Lung microvascular endothelial cell (primary cell): ENCODE measurements around the gene NF2. TPM values are rescaled to one million over a fixed set of nuclear protein-coding genes. Genes with fewer than 3 reads are reported as not detected.

ENCODE experiments used
- DNase-seq, 2 donors: peaks; one replicate each; pipeline versions ENCODE4 v3.0.0 to v3.0.0-alpha.2; 2010; ENCODE audit warnings: low read depth in 2 of 2
- total RNA-seq: library from RNA; depleted of rRNA; stranded (reverse); fragments of >200 nt; gene quantifications from 2 replicates; pipeline ENCODE4 v1.2.1, GENCODE V29; 2014

The NF2 gene
- total RNA-seq, 1 donor from 2014 or later: 43.3 TPM

DNA sequence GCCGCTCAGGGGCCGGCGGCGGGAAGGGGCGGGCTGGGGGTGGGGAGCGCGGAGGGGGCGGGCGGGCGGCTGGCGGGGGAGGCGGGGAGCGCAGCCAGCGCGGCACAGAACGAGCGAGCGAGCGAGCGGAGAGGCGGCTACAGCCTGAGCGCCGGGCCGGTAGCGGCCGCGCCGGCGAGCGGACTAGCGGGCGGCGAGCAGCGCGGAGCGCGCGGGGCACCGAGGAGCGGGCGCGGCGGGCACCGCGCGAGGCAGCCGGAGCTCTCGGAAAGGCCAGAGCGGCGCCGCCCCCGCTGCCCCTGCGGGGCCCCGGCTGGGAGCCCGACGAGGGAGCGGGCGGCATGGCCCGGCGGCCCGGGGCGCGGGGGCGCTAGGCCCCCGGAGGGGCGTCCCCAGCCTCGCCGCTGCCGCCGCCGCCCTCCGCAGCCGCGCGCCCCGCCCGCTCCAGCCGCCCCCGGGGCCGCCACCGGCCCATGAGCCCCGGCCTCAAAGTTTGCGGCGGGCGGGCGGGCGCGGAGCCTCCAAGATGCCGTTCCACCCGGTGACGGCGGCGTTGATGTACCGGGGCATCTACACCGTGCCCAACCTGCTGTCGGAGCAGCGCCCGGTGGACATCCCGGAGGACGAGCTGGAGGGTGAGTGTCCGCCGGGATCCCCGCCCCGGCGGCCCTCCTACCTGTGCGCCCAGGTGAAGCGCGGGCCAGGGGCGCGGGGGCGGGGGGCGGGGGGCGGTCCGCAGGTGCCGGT, 116.6 kb downstream of the NF2 start, which contains the start of gene CABP7:
CABP7 (plus strand) TSS at position 105 of the 747 bp plus-strand sequence; CDS start at position 527, 422 bp downstream.
- DNase-seq: peak in 1 of 2 donors; percentile 10

DNA sequence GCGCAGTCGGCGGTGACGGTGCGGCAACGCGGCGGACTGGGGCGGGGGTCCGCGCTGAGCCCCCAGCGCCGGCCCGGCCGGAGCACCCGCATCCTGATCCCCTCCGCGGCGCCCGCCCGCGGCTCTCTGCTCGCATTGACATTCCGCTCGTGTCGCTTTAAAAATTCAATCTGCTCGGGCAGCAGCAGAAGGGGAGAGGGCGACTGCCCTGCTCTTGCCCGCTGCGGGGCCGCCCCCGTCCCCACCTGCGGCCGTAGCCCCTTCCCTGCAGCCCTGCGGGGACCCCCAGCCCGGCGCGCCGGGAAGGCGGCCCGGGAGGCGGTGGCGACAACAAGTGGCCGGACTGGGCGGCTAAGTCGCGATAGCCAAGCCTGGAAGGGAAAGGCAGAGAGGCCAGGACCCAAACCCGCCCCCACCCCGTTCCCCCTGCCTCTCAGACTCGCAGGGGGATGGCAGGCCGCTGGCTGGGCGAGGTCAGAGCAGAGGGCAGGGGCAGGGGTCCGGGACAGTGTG, 117.4 kb downstream of the NF2 start:
- DNase-seq: no peak

DNA sequence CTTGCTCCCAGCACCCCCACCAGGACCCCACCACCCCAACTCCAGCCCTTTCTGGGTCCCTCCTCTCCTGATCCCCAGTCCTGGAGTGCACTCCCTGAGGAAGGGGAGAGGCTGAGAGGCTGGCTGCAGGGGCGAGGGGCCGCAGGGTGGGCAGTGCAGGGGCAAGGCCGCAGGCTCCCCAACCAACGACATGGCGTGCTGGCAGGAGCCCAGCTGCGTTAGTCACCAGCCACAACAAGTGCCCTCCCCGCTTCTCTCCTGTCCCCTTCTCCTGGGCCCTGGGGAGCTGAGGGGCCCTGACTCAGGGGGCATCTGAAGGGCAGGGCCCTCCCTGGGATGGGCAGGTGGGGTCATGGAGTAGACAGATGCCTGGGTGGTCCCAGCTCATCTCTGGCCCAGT, 118.7 kb downstream of the NF2 start:
- no peak for DNase-seq

DNA sequence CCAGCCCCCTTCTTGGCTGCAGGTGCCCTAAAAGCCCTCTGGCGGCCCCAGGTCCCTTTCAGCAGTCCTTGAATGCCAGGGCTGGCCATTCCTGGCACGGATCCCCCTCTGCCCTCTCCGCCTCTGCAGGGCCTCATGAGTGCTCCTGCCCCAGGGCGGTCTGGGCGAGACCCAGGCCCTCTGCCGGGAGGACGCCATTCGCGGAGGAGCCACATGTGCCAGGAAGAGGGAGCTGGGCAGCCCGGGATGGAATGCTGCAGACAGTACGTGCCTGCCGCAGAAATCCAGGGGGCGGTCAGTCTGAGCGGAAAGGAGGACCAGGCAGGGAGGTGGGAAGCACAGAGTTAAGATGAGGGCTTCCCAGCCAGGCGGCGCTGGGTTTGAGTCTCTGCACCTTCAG, 119.2 kb downstream of the NF2 start:
- no peak for DNase-seq

DNA sequence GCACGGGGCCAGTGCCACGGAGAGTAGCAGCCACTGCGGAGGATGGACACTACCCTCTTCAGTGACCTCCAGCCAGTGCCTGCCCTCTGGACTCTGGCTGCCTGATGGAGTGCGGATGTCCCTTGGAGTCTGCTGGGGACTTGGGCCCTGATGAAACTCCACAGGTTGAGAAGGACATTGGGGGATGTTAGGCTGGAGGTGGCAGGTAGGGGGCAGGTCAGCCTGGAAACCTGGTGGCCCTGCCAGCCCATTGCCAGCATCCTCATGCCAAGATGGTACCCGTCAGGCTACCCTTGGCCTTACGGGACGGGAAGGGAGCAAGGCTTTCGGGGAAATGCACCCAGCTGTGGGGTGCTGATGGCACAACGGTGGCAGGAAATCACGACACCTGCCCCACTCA, 120.3 kb downstream of the NF2 start:
- no peak for DNase-seq

DNA sequence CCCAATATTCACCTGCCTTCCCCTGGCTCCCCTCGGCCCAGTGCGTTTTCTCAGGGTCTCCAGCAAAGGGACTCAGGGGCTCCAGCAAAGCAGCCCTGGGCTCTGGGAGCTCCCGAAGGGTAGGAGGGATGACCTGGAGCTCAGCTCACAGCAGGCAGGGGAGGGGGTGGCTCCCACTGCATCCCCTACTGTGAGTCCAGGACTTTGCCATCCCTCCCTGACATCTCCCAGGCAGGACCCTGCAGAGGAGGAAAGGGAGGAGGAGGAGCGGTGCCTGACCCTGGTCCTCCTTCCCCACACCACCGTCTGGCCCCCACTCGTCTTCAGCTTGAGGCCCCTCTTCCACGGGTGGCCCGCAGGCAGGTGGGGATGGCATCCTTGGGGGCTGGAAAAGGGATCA, 121.4 kb downstream of the NF2 start:
- DNase-seq: no peak

DNA sequence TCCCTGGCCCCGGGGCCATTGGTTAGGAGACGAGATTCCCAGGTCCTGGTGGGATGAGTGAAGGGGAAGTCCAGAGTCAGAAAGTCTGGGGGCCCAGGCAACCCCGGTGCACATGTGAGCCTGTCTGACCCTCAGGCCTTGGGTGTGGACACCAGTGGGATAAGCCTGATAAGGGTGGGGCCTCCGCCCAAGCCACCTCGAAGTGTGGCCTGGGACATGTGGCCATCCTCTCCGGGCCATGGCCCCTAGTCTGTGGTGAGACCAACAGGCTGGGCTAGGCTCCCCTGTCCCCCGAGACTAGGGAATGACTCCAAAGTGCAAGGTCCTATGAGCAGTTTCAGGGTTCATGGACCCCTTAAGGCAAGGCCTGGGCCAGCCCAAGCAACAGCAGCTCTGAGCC, 122.7 kb downstream of the NF2 start:
- DNase-seq: no peak

DNA sequence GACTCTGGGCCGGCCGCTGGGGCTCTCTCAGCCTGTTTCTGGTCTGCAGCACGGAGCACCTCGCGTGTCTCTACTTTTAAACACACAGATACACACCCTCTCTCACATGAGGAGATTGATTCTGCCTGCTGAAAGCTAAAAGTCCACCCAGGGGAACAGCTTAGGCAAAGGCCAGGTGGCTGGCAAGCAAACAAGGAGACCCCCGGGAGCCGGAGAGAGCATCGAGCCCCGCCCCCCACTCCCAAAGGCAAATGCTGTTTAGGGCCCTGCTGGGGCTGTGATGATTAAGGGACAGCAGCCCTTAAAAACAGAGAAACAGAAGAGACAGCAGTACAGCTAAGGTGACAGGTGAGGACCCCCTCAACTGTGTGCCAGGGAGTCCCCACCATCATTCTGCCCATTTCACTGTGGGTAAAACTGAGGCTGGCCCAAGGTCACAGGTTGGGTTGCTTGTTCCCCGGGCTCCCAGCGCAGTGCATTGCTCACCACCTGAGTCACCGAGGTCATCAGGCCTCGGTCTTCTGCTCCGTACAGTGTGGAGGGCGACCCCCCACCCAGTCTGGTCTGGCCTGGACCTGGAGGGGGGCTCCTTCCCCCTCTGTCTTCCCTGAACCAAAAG, 123.2 kb downstream of the NF2 start:
- no peak for DNase-seq

DNA sequence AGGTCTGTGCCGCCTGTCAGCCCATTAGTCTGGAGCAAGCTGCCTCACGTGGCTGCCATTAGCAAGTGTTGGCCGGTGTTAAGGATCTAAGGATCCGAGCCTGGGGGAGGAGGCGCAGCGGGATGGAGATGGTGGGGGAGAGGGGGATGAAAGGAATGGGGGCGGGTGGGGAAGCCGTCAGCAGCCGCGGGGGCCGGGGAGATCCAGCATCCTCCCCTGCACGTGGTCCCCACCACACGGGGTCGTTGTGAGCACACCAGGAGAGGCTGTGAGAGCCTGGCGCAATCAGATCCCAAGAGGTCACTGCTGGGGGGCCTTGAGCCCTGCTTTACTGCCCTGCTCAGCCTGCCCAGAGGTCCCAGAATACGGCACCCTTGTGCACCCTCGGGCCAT, 123.7 kb downstream of the NF2 start:
- peak; percentile 33 to 60 for DNase-seq

DNA sequence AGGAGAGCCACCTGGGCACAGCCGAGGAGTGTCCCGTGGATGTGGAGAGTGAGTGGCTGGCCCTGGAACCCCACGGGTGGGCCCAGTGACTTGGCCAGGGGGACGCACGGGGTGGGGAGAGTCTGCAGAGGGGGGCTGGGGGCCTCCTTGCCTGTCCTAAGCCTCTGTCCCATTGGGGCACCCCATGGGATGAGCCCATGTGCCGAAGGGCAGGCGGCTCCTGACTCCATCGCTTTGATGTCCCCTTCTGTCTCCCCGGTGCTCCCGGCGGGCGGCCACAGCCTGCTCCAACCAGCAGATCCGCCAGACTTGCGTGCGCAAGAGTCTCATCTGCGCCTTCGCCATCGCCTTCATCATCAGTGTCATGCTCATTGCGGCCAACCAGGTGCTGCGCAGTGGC, 125.7 kb downstream of the NF2 start:
- DNase-seq: no peak

DNA sequence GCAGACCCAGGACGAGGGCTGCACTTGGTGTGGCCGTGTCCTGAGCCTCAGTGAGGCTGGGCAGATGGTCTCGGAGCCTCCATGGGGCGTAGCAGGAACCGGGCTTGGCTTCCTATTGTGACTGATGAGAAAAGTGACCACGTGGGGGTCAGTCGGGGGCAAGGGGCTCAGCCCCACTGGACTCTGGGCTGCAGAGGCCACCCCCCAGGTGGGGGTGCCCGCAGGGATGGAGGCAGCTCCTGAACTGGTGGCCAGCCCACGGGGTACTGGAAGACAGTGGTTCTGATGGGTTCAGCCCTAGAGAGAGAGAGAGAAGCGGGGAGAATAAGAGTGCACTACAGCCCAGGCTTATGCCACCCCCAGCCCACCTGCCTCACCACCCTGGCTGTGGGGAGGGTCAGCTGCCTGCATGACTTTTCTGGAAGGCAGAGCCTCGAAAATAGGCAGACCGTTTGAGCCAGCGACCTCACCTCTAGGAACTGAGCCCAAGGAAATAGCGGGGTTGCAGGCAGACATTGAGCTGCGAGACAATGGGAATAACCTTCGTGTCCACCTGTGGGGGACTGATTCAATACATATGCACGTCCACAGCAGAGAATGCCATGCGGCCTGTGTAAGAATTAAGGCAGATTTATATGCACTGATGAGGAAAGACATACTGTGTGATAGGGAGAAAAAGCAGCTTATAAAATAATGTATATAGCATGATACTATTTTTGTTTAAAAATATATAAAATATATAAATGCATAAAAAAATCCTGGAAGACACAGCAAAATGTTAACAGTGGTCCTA, 127.8 kb downstream of the NF2 start:
- DNase-seq: no peak

DNA sequence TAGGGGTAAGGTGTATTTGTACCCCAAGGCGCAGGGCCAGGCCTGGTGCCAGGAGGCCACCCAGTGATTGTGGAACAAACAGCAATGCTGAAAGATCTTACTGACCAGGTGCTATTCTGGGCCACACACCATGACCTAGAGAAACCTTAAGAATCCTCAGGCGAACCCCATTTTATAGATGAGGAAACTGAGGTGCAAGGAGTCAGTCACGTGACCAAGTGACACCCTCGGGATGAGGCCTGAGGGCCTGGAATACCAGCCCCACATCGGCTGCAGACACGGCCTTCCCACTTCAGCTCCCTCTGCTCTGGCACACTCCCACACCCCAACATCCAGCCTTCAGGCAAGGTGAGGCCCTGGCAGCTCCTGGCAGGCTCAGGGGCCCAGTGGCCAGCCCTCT, 129.4 kb downstream of the NF2 start:
- no peak for DNase-seq

DNA sequence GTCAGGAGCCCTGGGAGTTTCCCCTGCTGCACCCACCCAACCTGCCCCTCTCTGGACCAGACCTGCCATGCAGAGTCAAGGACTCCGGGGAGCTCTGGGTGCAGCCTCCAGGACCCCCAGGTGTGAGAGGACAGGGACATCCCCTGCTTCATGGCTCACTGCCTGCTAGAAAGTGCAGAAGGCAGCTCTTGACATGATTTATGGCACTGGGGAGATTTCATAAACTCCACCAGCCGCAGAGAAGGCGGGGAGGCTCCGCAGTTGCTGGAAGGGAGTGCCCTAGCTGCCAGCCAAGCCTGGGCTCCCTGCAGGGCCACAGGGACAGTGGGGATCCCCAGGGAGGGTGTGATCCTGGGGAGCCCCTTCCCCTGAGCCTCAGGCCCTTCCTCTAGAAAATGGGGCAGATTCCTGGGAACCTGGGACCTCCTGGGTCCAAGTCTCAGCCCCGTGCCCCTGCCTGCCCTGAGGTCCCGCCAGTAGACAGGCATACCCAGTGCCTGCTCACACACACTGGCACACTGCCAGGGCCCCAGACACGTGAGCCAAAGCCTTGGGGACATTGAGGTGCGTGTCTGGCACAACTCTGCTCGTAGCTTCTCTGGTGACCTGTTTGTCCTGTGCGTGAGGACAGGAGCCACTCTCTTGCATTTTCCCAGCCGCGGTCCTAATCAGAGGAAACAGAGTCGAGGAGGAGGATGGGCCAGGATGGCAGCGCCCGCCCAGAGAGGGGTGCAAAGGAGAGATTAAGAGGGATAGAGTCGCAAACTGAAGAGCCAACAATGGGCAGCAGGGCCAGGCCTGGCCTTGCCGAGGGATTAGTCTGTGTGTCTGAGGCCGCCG, 130.1 kb downstream of the NF2 start:
- no peak for DNase-seq

DNA sequence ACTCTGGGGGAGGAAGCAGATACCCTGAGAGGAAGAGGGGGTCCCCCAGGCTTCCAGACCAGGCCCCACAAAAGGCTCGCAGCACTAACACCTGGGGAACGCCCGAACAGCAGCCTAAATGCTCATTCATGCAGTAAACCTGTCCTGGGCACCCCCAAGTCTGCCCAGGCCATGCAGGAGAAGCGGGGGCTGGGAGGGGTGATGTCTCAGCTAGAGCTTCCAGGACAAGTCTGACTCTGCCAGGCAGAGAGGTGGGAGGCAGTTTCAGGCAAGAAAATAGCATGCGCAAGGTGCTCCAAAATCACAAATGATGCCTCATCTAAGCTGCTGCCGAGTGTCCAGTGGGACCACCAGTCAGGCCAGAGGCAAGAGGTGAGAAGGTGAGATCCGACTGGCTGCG, 131.0 kb downstream of the NF2 start:
- no peak for DNase-seq

DNA sequence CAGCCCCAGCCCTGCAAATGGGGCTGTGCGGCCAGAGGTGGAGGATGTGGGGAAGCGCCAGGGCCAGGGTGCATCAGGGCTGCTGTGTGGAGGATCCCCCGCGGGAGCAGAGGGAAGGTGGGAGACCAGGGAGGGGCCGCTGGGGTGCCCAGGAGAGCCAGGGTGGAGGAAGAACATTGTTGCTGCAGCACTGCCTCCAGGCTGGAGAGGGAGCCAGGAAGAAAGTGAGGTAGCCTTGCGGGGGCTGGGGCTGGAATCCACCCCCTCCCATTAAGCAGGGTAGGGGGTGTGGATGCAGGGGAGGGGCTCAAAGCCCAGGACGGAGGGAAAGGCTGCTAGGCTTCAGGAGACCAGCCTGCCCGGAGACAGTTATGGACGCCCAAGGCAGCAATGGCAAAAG, 131.4 kb downstream of the NF2 start:
- no peak for DNase-seq

DNA sequence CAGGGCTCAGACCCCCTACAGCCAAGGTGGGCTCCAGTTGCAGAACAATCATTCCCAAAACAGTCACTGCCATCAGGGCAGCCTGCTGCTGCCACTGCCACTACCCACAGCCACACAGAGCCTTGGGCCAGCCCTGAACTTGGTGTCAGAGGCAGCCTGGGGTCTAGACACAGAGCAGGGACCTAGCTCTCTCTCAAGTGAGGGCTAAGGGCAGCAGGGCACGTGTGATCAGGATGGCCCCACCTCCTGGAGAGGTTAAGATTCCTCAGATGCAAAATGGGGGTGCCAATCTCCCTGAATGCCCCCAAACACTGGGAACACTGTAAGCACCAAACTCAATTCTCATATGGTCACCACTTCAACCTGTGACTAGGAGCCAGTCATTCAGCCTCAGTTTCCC, 132.0 kb downstream of the NF2 start:
- DNase-seq: no peak

DNA sequence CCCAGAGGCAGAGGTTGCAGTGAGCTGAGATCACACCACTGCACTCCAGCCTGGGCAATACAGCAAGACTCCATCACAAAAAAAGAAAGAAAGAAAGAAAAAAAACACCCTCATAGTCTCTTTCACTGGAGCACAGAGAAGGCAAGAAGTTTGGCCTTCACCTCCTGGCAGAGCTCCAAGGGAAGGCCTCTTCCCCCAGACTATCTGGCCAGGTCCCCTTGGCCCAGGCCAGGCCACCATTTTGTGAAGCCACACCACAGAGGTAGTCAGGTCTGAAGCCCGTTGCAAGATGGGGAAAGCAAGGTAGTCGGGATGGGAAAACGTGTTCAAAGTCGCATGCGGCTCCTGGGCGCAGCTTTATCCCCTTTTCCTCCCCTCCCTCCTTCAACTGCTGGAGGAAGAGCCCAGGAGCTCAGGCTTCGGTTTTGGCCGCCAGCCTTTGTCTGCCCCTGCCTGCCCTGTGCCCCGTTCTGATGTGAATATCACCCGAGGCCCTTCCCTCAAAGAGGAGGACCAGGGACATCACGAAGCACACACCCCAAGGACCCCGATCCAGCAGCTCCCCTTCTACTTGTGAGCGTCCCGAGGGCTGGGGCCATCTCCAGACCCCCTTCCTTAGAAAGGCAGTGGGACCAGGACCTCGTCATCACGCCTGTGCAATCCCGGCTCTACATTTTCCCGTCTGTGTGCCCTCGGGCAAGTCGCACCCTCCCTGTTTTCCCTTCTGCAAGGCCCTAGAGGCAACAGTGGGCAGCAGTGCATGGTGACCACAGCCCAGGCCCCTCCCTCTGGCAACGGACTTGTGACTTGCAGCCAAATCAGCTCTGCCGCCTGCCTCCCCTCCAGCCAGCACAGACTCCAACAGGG, 134.1 kb downstream of the NF2 start:
- no peak for DNase-seq

DNA sequence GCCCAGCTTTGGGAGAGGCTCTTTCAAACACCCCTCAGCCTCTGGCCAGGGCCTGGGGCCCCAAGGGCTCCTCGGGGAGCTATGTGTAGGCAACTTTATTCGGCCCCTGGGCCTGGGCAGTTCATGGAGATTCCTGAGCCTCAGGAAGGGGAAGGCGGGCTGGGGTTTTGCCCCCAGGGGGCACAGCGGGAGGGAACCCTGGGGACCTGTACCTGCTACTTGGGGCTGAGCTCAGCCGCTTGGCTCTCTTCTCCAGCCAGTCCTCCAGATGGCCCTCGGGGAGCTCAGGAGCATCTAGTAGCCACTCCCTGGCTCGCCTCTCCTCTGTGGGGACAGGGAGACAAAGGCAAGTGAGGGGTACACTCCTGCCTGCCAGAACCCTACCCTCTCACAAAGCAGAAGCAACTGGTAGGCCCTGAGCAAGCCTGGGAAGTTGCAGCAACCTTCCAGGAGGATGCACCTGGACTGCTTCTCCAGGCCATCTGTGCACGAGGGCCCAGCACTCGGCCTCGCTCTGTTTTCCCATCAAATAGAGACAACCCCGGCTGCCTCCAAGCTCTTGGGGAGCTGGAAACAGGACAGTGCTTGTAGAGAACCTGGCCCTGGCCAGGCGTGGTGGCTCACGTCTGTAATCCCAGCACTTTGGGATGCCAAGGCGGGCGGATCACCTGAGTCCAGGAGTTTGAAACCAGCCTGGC, 134.8 kb downstream of the NF2 start:
- DNase-seq: no peak

DNA sequence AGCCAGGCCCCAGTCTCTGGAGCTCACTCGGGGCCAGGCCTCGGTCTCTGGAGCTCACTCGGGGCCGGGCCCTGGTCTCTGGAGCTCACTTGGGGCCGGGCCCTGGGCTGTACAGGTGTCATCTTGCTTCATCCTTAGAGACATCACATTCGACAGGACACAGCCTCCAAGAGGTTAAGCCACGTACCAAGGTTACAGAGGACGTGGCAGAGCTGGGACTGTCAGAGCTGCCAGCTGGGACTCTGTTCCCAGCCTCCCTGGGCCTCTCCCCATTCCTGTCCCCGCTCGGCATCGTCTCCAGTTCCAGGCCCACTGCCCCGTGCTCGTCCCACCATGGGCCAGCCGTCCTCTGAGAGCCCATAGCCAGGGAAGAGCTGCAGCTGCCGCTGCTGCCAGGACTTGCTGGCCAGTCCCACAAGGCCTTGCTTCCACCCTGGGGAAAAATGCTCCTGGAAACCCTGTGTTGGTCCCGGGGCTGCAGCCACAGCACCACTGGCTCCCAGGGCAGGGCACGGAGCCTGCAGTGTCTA, 136.0 kb downstream of the NF2 start:
- DNase-seq: no peak

DNA sequence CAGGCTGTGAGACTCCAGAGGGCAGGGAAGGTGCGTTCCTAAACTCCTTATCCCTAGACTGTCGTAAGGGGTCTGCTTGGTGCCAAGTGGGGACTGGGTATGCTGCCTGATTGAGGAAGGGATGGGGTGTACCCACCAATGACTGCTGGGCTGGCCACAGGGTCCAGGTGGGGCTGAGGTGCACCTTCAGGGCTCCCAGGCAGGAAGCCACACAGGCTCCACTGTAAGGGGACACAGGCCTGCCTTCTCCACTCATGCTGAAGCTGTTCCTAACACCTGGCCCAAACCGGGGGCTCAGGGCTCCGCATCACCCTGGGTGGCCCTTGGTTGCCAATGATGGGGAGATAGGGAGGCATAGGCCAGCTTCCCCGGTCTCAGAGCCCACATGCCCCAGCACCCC, 136.8 kb downstream of the NF2 start:
- DNase-seq: no peak
